IgD-negative memory B cell (primary cell): ENCODE results near the gene SLC37A1. TPM values are rescaled to one million over a fixed set of nuclear protein-coding genes. Genes with fewer than 3 reads are reported as not detected.

Experiments
- H3K27ac Mint-ChIP-seq, 3 donors: one replicate each; pipeline ENCODE4 v1.8.0; 2020 to 2022; ENCODE audit warnings: mild to moderate bottlenecking in 3 of 3, mixed read lengths in 3 of 3, moderate library complexity in 1 of 3
- H3K27me3 Mint-ChIP-seq: one replicate; pipeline ENCODE4 v1.8.0; 2021; ENCODE audit warnings: mixed read lengths
- H3K36me3 Mint-ChIP-seq: one replicate; pipeline ENCODE4 v1.8.0; 2020; ENCODE audit warnings: mild to moderate bottlenecking, mixed read lengths
- H3K4me1 Mint-ChIP-seq, 3 donors: one replicate each; pipeline ENCODE4 v1.8.0; 2020 to 2022; ENCODE audit warnings: mixed read lengths in 3 of 3, mild to moderate bottlenecking in 1 of 3
- H3K4me3 Mint-ChIP-seq, 4 donors: one replicate each; pipeline ENCODE4 v1.8.0; 2020 to 2022; ENCODE audit warnings: mild to moderate bottlenecking in 4 of 4, mixed read lengths in 4 of 4, moderate library complexity in 3 of 4
- H3K9me3 Mint-ChIP-seq, 3 donors: one replicate each; pipeline ENCODE4 v1.8.0; 2020 to 2021; ENCODE audit warnings: mixed read lengths in 3 of 3, mild to moderate bottlenecking in 1 of 3
- polyA plus RNA-seq: library from polyadenylated mRNA; unstranded; fragments of 300-500 nt; fragmentation: Illumina TruSeq; gene quantifications from one replicate; pipeline ENCODE4 v1.2.3, GENCODE V29; 2021

The SLC37A1 gene
- polyA plus RNA-seq, 1 donor from 2014 or later = 14.8 TPM

- Mint-ChIP-seq H3K4me1 (peaks cover 0 to 9% (median 9%) of the 10 kb centered on the region in 3 donors), H3K36me3 (no peaks in the 10 kb centered on the region), H3K27ac (no peak overlapping the region), H3K27me3 (peaks cover 12% of the 10 kb centered on the region), H3K4me3 (peak overlapping the region in 2 of 4 donors; percentile 72 to 86), H3K9me3 (no peaks in the 10 kb centered on the region)
These were observed 77.7 kb downstream of the SLC37A1 start for GRCh38 chr21:42591170-42591869.

- Mint-ChIP-seq H3K27ac (peak overlapping the region in 1 of 3 donors; percentile 5), H3K9me3 (no peaks in the 10 kb centered on the region), H3K27me3 (peaks cover 18% of the 10 kb centered on the region), H3K4me3 (peak overlapping the region in 2 of 4 donors; percentile 37 to 67), H3K36me3 (no peaks in the 10 kb centered on the region), H3K4me1 (peaks cover 0 to 9% (median 7%) of the 10 kb centered on the region in 3 donors)
These were observed 78.6 kb downstream of the SLC37A1 start for GRCh38 chr21:42592156-42592820.

GRCh38 chr21:42593007-42593814 is 79.6 kb downstream of the SLC37A1 start:
- Mint-ChIP-seq H3K4me1 (peaks cover 0 to 9% (median 7%) of the 10 kb centered on the region in 3 donors), H3K27me3 (peaks cover 23% of the 10 kb centered on the region), H3K27ac (no peak overlapping the region), H3K36me3 (no peaks in the 10 kb centered on the region), H3K4me3 (no peak overlapping the region), H3K9me3 (peaks cover 0 to 1% (median 0%) of the 10 kb centered on the region in 3 donors)

DNA sequence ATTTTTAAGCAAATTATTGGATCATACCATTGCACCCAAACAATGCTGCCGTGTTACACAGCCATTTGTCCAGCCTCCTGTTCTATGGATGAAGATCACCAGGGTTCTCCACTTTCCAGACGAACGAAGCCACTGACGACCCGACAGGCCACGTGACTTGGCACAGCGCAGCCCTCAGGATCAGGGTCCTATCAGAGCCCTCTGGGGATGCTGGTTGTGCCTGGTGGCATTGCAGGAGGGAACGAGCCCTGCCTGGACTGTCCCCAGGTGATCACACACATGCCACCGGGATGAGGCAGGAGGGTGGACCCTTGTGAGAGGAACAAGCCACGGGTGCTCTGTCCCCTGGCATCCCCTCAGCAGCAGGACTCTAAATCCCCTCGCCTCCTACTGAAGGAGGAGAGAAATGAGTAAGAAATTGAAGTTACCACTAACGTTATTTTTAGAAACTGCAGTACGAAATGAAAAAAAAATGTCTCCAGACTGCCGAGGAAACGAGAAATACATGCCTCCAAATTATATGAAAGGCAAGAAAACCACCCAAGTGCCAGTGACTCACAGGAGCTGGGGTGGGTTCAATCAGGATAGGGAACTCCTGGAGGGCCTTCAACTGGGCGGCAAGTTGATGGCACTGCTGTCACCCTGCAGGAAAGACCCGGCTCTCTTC is 81.1 kb downstream of the SLC37A1 start:
- Mint-ChIP-seq H3K27me3 (peaks cover 29% of the 10 kb centered on the region), H3K9me3 (peaks cover 0 to 1% (median 0%) of the 10 kb centered on the region in 3 donors), H3K4me1 (peaks cover 0 to 9% (median 7%) of the 10 kb centered on the region in 3 donors), H3K4me3 (peak overlapping the region in 1 of 4 donors; percentile 9), H3K36me3 (no peaks in the 10 kb centered on the region), H3K27ac (no peak overlapping the region)

GRCh38 chr21:42595283-42596187 is 81.9 kb downstream of the SLC37A1 start:
- Mint-ChIP-seq H3K27ac (no peak overlapping the region), H3K4me3 (no peak overlapping the region), H3K27me3 (peaks cover 29% of the 10 kb centered on the region), H3K36me3 (no peaks in the 10 kb centered on the region), H3K4me1 (peaks cover 0 to 9% (median 7%) of the 10 kb centered on the region in 3 donors), H3K9me3 (peaks cover 0 to 1% (median 0%) of the 10 kb centered on the region in 3 donors)

- H3K36me3 Mint-ChIP-seq = no peaks in the 10 kb centered on the region
- H3K27ac Mint-ChIP-seq = no peak overlapping the region
- peaks cover 0 to 1% (median 0%) of the 10 kb centered on the region in 3 donors for H3K9me3 Mint-ChIP-seq
- peaks cover 0 to 3% (median 0%) of the 10 kb centered on the region in 3 donors for H3K4me1 Mint-ChIP-seq
- H3K4me3 Mint-ChIP-seq = no peak overlapping the region
- H3K27me3 Mint-ChIP-seq = peaks cover 31% of the 10 kb centered on the region
These were observed 83.0 kb downstream of the SLC37A1 start for GRCh38 chr21:42596657-42597056.

- H3K9me3 Mint-ChIP-seq = peaks cover 0 to 1% (median 0%) of the 10 kb centered on the region in 3 donors
- no peaks in the 10 kb centered on the region for H3K4me1 Mint-ChIP-seq
- no peak overlapping the region for H3K4me3 Mint-ChIP-seq
- peaks cover 31% of the 10 kb centered on the region for H3K27me3 Mint-ChIP-seq
- no peaks in the 10 kb centered on the region for H3K36me3 Mint-ChIP-seq
- H3K27ac Mint-ChIP-seq = no peak overlapping the region
These were observed 84.0 kb downstream of the SLC37A1 start for GRCh38 chr21:42597487-42598158.

DNA sequence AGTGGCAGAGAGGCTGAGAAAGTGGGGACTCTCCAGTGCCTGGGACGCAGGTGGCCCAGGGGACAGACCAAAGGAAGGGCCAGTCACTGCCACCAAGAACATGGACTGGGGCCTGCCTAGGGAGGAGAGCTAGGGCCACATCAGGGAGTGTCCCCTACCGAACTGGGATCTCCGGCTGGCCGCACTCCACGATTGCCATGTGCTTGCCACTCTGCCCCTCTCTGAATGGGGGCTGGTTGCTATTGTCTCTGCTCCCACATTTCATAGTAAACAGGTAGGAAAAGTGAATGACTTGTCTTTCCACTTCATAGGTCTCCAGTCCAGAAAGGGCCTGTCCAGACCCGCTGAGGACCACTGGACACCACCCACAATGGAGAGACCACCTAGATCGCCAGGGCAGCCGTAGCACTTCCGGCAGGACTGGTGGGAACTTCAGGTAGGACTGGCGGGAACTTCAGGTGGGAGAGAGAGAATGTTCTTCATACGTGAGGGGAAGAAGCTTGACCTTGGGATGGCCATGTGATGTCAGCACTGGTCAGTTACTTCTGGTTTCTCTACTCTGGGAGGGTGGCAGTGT is 84.6 kb downstream of the SLC37A1 start:
- Mint-ChIP-seq H3K36me3 (no peaks in the 10 kb centered on the region), H3K4me3 (no peak overlapping the region)

DNA sequence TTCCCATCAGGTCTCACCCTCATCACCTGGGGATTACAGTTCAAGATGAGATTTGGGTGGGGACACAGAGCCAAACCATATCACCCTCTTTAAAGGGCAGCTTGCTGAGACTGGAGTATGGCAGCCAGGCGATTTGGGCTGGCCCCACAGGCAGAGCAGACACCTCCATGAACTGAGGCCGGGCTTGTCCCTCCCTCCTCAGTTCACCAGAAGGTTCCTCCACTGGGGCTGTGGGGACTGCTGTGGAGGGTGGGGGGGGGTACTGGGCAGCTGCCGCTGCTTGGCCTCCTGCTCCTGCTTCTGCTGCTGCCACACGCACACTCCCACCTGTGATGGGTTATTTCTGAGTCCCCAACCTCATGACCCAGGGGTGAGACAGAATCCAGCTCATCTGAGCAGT is 85.8 kb downstream of the SLC37A1 start:
- H3K27me3 Mint-ChIP-seq = peaks cover 29% of the 10 kb centered on the region
- peaks cover 2 to 7% (median 4%) of the 10 kb centered on the region in 3 donors for H3K9me3 Mint-ChIP-seq
- H3K4me3 Mint-ChIP-seq = no peak overlapping the region
- H3K27ac Mint-ChIP-seq = no peak overlapping the region
- H3K36me3 Mint-ChIP-seq = peaks cover 1% of the 10 kb centered on the region
- no peaks in the 10 kb centered on the region for H3K4me1 Mint-ChIP-seq

More for the DNA sequence above, 84.6 kb downstream of the SLC37A1 start:
- H3K4me1 Mint-ChIP-seq = no peaks in the 10 kb centered on the region
- H3K27me3 Mint-ChIP-seq = peaks cover 31% of the 10 kb centered on the region
- H3K9me3 Mint-ChIP-seq = peaks cover 0 to 4% (median 0%) of the 10 kb centered on the region in 3 donors
- H3K27ac Mint-ChIP-seq = no peak overlapping the region

DNA sequence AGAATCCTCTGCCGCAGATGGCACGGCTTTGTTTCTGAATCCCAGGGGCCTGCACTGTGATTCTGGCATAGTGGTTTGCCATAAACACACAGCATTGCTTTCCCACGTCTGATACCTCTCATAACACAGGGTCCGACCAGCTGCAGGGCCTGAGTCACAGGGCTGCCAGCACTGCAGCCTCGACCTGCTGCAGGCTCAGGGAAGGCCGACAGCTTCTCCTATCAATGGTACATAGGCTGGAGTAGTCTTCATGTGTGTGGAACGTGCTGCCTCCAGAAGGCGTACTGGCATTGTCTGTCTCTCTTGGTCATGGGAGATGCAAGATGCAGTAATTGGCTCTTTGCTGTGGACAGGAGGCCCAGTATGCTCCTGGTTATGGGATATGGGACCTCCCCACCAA is 86.3 kb downstream of the SLC37A1 start:
- peaks cover 2 to 7% (median 4%) of the 10 kb centered on the region in 3 donors for H3K9me3 Mint-ChIP-seq
- H3K36me3 Mint-ChIP-seq = peaks cover 1% of the 10 kb centered on the region
- no peaks in the 10 kb centered on the region for H3K4me1 Mint-ChIP-seq
- H3K27me3 Mint-ChIP-seq = peaks cover 24% of the 10 kb centered on the region
- H3K27ac Mint-ChIP-seq = no peak overlapping the region
- peak overlapping the region in 1 of 4 donors; percentile 44 for H3K4me3 Mint-ChIP-seq

- no peak overlapping the region for H3K27ac Mint-ChIP-seq
- no peaks in the 10 kb centered on the region for H3K4me1 Mint-ChIP-seq
- H3K4me3 Mint-ChIP-seq = no peak overlapping the region
- H3K9me3 Mint-ChIP-seq = peaks cover 4 to 16% (median 4%) of the 10 kb centered on the region in 3 donors
- peaks cover 1% of the 10 kb centered on the region for H3K36me3 Mint-ChIP-seq
- H3K27me3 Mint-ChIP-seq = peaks cover 22% of the 10 kb centered on the region
These were observed 88.0 kb downstream of the SLC37A1 start for GRCh38 chr21:42601656-42602055.

GRCh38 chr21:42607102-42607501 is 93.5 kb downstream of the SLC37A1 start:
- Mint-ChIP-seq H3K4me1 (peaks cover 0 to 4% (median 1%) of the 10 kb centered on the region in 3 donors), H3K27me3 (peaks cover 6% of the 10 kb centered on the region), H3K9me3 (peaks cover 3 to 16% (median 7%) of the 10 kb centered on the region in 3 donors), H3K4me3 (no peak overlapping the region), H3K27ac (no peak overlapping the region), H3K36me3 (peaks cover 1% of the 10 kb centered on the region)
